BLaER1 treated with 17β-estradiol and CSF1 and Interleukin-3, amounts not matched to agents 10 nM and 100 nM (cell line): ENCODE measurements around the gene SRMS.

Experiments used
- H3K27ac ChIP-seq, 11 experiments: shearing (Covaris generic); formaldehyde crosslinking; 2 replicates each; pipeline ENCODE4 v1.8.1; 2022
- H3K27me3 ChIP-seq, 11 experiments: shearing (Covaris generic); formaldehyde crosslinking; 2 replicates each; pipeline ENCODE4 v1.8.1; 2022
- H3K36me3 ChIP-seq, 11 experiments: shearing (Covaris generic); formaldehyde crosslinking; 2 replicates each; pipeline ENCODE4 v1.8.1; 2022
- H3K4me1 ChIP-seq, 10 experiments: shearing (Covaris generic); formaldehyde crosslinking; 2 replicates each; pipeline ENCODE4 v1.8.1; 2022
- H3K4me2 ChIP-seq, 11 experiments: shearing (Covaris generic); formaldehyde crosslinking; 2 replicates each; pipeline ENCODE4 v1.8.1; 2022
- H3K4me3 ChIP-seq, 10 experiments: shearing (Covaris generic); formaldehyde crosslinking; 2 replicates each; pipeline ENCODE4 v1.8.1; 2022
- H3K9ac ChIP-seq, 11 experiments: shearing (Covaris generic); formaldehyde crosslinking; 2 replicates each; pipeline ENCODE4 v1.8.1; 2022
- H3K9me3 ChIP-seq, 11 experiments: shearing (Covaris generic); formaldehyde crosslinking; replicated peaks in 1 of 11; 2 replicates each; pipeline ENCODE4 v1.8.1; 2022
- H4K20me1 ChIP-seq, 11 experiments: shearing (Covaris generic); formaldehyde crosslinking; 2 replicates each; pipeline ENCODE4 v1.8.1; 2022
- Cebpa-rat ChIP-seq, 11 experiments: shearing (Covaris generic); IDR thresholded peaks; 2 replicates each; pipeline ENCODE4 v1.8.1; 2022

Gene SRMS

GRCh38 chr20:63507083-63507743, 40.3 kb downstream of the SRMS start:
- Histone ChIP-seq H3K27me3 (peaks cover 0 to 3% (median 0%) of the 10 kb centered on the region in 11 experiments; a peak in 1 of 22 replicates), H3K9me3 (peaks cover 18 to 35% (median 24%) of the 10 kb centered on the region in 11 experiments), H3K4me1 (peaks cover 5 to 34% (median 25%) of the 10 kb centered on the region in 10 experiments; a peak in 19 of 20 replicates), H4K20me1 (peaks cover 0 to 8% (median 0%) of the 10 kb centered on the region in 11 experiments; a peak in 4 of 22 replicates), H3K4me3 (no peak overlapping the region), H3K9ac (no peak overlapping the region), H3K27ac (no peak overlapping the region), H3K36me3 (no peaks in the 10 kb centered on the region), H3K4me2 (no peak overlapping the region)
- no peak for TF ChIP-seq Cebpa-rat (IDR thresholded peaks at IDR 0.05)

GRCh38 chr20:63505723-63506122, 41.8 kb downstream of the SRMS start:
- no peak overlapping the region for H3K4me3 ChIP-seq
- no peak overlapping the region for H3K9ac ChIP-seq
- H3K27ac ChIP-seq: no peak overlapping the region
- no peaks in the 10 kb centered on the region for H3K36me3 ChIP-seq
- peaks cover 0 to 15% (median 0%) of the 10 kb centered on the region in 11 experiments; a peak in 4 of 22 replicates for H4K20me1 ChIP-seq
- peaks cover under 1 to 42% (median 32%) of the 10 kb centered on the region in 10 experiments; a peak in 19 of 20 replicates for H3K4me1 ChIP-seq
- no peak for TF ChIP-seq Cebpa-rat (IDR thresholded peaks at IDR 0.05)
- H3K4me2 ChIP-seq: no peak overlapping the region
- peaks cover 18 to 34% (median 24%) of the 10 kb centered on the region in 11 experiments for H3K9me3 ChIP-seq
- peaks cover 0 to 5% (median 0%) of the 10 kb centered on the region in 11 experiments; a peak in 1 of 22 replicates for H3K27me3 ChIP-seq

GRCh38 chr20:63505281-63505680, 42.3 kb downstream of the SRMS start:
- peaks cover 0 to 17% (median 0%) of the 10 kb centered on the region in 11 experiments; a peak in 4 of 22 replicates for H4K20me1 ChIP-seq
- H3K27ac ChIP-seq: no peak overlapping the region
- peaks cover 0 to 45% (median 34%) of the 10 kb centered on the region in 10 experiments; a peak in 16 of 20 replicates for H3K4me1 ChIP-seq
- no peak overlapping the region for H3K4me3 ChIP-seq
- H3K9ac ChIP-seq: no peak overlapping the region
- TF ChIP-seq Cebpa-rat (IDR thresholded peaks at IDR 0.05): no peak
- H3K27me3 ChIP-seq: peaks cover 0 to 5% (median 0%) of the 10 kb centered on the region in 11 experiments; a peak in 1 of 22 replicates
- peaks cover 18 to 34% (median 24%) of the 10 kb centered on the region in 11 experiments for H3K9me3 ChIP-seq
- no peak overlapping the region for H3K4me2 ChIP-seq
- no peaks in the 10 kb centered on the region for H3K36me3 ChIP-seq

GRCh38 chr20:63504642-63505041, 42.9 kb downstream of the SRMS start:
- H3K9ac ChIP-seq: no peak overlapping the region
- H3K27ac ChIP-seq: no peak overlapping the region
- no peak for TF ChIP-seq Cebpa-rat (IDR thresholded peaks at IDR 0.05)
- no peaks in the 10 kb centered on the region for H3K36me3 ChIP-seq
- no peak overlapping the region for H3K4me2 ChIP-seq
- peaks cover 18 to 34% (median 24%) of the 10 kb centered on the region in 11 experiments for H3K9me3 ChIP-seq
- H4K20me1 ChIP-seq: peaks cover 0 to 17% (median 0%) of the 10 kb centered on the region in 11 experiments; a peak in 4 of 22 replicates
- H3K4me3 ChIP-seq: no peak overlapping the region
- peaks cover 0 to 51% (median 39%) of the 10 kb centered on the region in 10 experiments; a peak in 16 of 20 replicates for H3K4me1 ChIP-seq
- H3K27me3 ChIP-seq: peaks cover 0 to 11% (median 0%) of the 10 kb centered on the region in 11 experiments; a peak in 7 of 22 replicates

GRCh38 chr20:63503524-63503923, 44.0 kb downstream of the SRMS start:
- Histone ChIP-seq H3K4me1 (peaks cover 0 to 56% (median 44%) of the 10 kb centered on the region in 10 experiments; a peak in 16 of 20 replicates), H3K4me2 (peak overlapping the region in 5 of 11 experiments; percentile 51 to 94 (median 88); a peak in 7 of 22 replicates), H3K27ac (no peak overlapping the region), H3K27me3 (peaks cover 0 to 21% (median 1%) of the 10 kb centered on the region in 11 experiments; a peak in 11 of 22 replicates), H4K20me1 (peaks cover 0 to 17% (median 0%) of the 10 kb centered on the region in 11 experiments; a peak in 4 of 22 replicates), H3K4me3 (no peak overlapping the region), H3K9ac (no peak overlapping the region; a peak in 1 of 22 replicates), H3K36me3 (no peaks in the 10 kb centered on the region), H3K9me3 (peaks cover 18 to 34% (median 24%) of the 10 kb centered on the region in 11 experiments)
- TF ChIP-seq Cebpa-rat (IDR thresholded peaks at IDR 0.05): no peak

GRCh38 chr20:63502671-63503172, 44.8 kb downstream of the SRMS start:
- H3K9ac ChIP-seq: peak overlapping the region in 3 of 11 experiments; percentile 18 to 52 (median 43); a peak in 4 of 22 replicates
- H3K27ac ChIP-seq: no peak overlapping the region
- H3K4me2 ChIP-seq: peak overlapping the region in 9 of 11 experiments; percentile 37 to 94 (median 77); a peak in 17 of 22 replicates
- no peaks in the 10 kb centered on the region for H3K36me3 ChIP-seq
- peaks cover 0 to 22% (median under 1%) of the 10 kb centered on the region in 11 experiments; a peak in 12 of 22 replicates for H4K20me1 ChIP-seq
- no peak overlapping the region for H3K4me3 ChIP-seq
- H3K4me1 ChIP-seq: peaks cover 5 to 55% (median 45%) of the 10 kb centered on the region in 10 experiments; a peak in 18 of 20 replicates
- TF ChIP-seq Cebpa-rat (IDR thresholded peaks at IDR 0.05): no peak
- H3K9me3 ChIP-seq: peaks cover 18 to 27% (median 24%) of the 10 kb centered on the region in 11 experiments
- H3K27me3 ChIP-seq: peaks cover 6 to 29% (median 9%) of the 10 kb centered on the region in 11 experiments

- H4K20me1 ChIP-seq: peaks cover 0 to 29% (median 8%) of the 10 kb centered on the region in 11 experiments; a peak in 14 of 22 replicates
- H3K36me3 ChIP-seq: no peaks in the 10 kb centered on the region
- peak overlapping the region in 3 of 11 experiments; percentile 18 to 52 (median 43); a peak in 4 of 22 replicates for H3K9ac ChIP-seq
- H3K27ac ChIP-seq: no peak overlapping the region
- no peak for TF ChIP-seq Cebpa-rat (IDR thresholded peaks at IDR 0.05)
- H3K4me3 ChIP-seq: 0 out of 20 replicates have a peak overlapping the region, but pooled peaks of 1 of the 10 experiments have one; percentile 27
- peaks cover 18 to 27% (median 24%) of the 10 kb centered on the region in 11 experiments for H3K9me3 ChIP-seq
- H3K27me3 ChIP-seq: peaks cover 13 to 36% (median 16%) of the 10 kb centered on the region in 11 experiments
- peaks cover 5 to 61% (median 51%) of the 10 kb centered on the region in 10 experiments; a peak in 18 of 20 replicates for H3K4me1 ChIP-seq
- H3K4me2 ChIP-seq: peak overlapping the region in 9 of 11 experiments; percentile 37 to 94 (median 77); a peak in 17 of 22 replicates
Observed at GRCh38 chr20:63501818-63502670, 45.5 kb downstream of the SRMS start.
